Posterior vena cava (tissue), 2 donors: ENCODE measurements around the gene CDKN2A. TPM values are rescaled to one million over a fixed set of nuclear protein-coding genes. Genes with fewer than 3 reads are reported as not detected.
"Not testable (repeated sequence)": the region's sequence is repeated elsewhere in the genome, so short reads cannot be mapped to it uniquely, and the experiment has no call there.

Experiments used
- DNase-seq: peaks from one replicate; pipeline ENCODE4 v3.0.0-alpha.2; 2020; ENCODE audit warnings: low spot score
- intact Hi-C, 2 donors: fragments of 100-400 bp; cut with DNase I; formaldehyde crosslinking; loops; one replicate each; pipeline versions ENCODE4 v1.14.1 to v1.14.2; 2022 to 2023
- total RNA-seq, 2 donors: library from RNA; stranded (reverse); fragmentation: NEBNext Ultra II Directional; extraction: Animal tissue kit (Norgen Biotek cat#: 25700); gene quantifications; one replicate each; pipeline ENCODE4 v1.2.1, GENCODE V29; 2021
- donor health status: DM: yes; HTN: yes; CAD: no.
- donor health status: DM: yes; HTN: yes; CAD: no.

CDKN2A gene
- total RNA-seq, 2 donors from 2014 or later = 0.81 to 1.4 TPM

GRCh38 chr9:21966140-21966851 lies 27.9 kb downstream of the CDKN2A start:
- DNase-seq = no peak
- intact Hi-C loops = no loop called here

DNA sequence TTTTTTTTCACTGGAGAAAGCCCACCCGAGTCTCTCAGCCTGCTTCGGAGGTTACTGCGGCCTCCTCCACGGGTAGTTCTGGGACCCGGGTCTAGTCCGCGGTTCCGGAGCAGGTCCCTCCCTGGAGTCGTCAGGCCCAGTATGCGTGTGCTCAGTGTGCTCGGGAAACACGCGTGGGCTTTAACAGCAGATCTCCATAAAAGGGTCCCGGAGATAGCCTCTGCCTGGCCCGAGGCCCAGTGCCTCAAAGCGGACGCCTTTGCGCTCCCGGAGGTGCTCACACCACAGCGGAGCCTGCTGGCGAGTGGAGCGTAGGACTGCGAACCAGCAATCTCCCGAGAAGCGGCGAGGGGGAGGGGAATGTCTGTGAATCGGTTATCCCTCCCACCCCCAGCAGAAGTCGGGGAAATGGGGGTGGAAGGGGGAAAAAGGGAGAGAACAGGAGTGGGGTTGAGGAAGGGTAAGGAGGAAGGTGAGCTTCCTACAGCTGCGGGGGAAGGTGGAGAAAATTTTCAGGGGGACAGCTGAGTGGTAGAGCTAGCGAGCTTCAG lies 28.7 kb downstream of the CDKN2A start:
- peak; percentile 84 for DNase-seq
- intact Hi-C loops = no loop called here

- no peak for DNase-seq
- intact Hi-C loops = no loop called here
These were observed 29.2 kb downstream of the CDKN2A start for GRCh38 chr9:21964925-21965385.

DNA sequence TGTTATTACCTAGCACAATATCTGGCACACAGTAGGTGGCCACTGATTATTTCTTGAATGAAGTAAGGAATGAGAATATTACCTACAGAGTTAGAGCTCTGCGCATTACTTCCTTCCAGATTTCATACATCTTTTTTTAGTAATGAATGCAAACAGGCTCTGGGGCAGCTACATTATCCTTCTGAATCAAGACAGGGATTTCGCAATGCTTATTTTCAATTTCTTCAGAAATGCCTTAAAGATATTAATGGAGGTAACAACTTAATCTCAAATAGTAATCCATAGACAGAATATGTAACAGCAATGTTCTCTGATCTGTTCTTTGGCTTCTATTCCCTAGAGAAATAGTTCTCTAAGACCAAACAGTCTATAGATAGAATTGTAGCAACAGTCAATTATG lies 32.6 kb downstream of the CDKN2A start:
- no peak for DNase-seq
- intact Hi-C loops = no loop called here

DNA sequence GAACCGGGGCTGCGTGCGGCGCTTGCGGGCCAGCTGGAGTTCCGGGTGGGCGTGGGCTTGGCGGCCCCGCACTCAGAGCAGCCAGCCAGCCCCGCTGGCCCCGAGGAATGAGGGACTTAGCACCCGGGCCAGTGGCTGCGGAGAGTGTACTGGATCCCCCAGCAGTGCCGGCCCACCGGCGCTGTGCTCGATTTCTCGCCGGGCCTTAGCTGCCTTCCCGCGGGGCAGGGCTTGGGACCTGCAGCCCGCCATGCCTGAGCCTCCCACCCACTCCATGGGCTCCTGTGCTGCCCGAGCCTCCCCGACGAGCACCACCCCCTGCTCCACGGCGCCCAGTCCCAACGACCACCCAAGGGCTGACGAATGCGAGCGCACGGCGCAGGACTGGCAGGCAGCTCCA lies 34.9 kb downstream of the CDKN2A start:
- DNase-seq, intact Hi-C loops: not testable (repeated sequence)

DNA sequence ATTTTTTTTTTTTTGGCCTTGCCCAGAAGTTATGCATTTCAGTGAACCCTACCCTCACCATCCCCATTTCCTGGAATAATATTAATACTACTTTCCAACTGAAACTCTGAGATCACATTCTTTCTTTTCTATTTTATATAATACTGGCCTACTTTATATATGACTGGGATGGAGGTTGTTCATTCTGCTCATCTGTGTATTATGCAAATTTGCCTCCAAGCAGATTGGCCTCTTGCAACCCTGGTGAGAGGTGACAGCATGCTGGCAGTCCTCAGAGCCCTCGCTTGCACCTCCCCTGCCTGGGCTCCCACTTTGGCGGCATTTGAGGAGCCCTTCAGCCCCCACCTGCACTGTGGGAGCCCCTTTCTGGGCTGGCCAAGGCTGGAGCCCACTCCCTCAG lies 35.4 kb downstream of the CDKN2A start:
- intact Hi-C loops = no loop called here
- no peak for DNase-seq

GRCh38 chr9:21945606-21946005 lies 48.6 kb downstream of the CDKN2A start:
- intact Hi-C loops = no loop called here
- DNase-seq = no peak

DNA sequence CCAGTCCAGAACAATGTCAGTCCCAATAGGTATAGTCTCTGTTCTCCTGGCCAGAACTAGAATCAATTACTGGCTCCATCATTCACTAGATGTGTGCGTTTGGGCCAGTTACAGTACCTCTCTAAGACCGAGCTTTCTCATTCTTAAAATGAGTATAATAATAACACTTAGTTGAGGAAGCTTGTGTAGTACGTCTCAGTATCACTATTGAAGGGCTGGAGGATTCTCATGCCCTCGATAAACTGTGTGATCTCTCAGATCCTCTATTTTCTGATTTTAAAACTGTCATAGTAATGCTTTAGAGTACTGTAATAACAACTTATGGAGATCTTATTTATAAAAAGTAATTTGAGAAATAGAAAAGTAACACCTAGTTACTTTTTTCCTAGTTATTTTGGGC lies 50.7 kb downstream of the CDKN2A start:
- no peak for DNase-seq
- intact Hi-C loops = no loop called here

- no peak for DNase-seq
- intact Hi-C loops = no loop called here
These were observed 52.7 kb downstream of the CDKN2A start for GRCh38 chr9:21941337-21941995.

DNA sequence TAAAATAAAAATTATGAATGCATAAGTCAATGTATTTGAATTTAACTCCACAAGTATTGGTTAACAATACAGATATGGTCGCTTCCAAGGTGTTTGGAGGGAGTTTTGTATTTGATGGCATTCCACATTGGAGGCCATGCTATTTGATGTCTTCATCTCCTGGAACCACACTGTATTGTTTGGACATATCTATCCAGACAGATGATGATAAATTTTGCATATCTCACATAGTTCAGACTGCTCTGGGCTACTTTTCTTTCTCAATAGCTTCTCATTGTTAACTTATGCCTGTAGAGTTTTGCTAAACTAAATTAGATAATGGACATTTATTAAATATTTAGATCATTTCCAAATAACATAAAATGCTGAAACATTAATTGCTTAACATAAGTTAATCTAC lies 58.0 kb downstream of the CDKN2A start:
- DNase-seq = no peak
- intact Hi-C loops = no loop called here

GRCh38 chr9:21935631-21936030 lies 58.6 kb downstream of the CDKN2A start:
- intact Hi-C loops = no loop called here
- DNase-seq = no peak

GRCh38 chr9:21933865-21934264 lies 60.3 kb downstream of the CDKN2A start:
- DNase-seq = no peak
- intact Hi-C loops = no loop called here

- DNase-seq = no peak
- intact Hi-C loops = no loop called here
These were observed 60.9 kb downstream of the CDKN2A start for GRCh38 chr9:21933281-21933680.

DNA sequence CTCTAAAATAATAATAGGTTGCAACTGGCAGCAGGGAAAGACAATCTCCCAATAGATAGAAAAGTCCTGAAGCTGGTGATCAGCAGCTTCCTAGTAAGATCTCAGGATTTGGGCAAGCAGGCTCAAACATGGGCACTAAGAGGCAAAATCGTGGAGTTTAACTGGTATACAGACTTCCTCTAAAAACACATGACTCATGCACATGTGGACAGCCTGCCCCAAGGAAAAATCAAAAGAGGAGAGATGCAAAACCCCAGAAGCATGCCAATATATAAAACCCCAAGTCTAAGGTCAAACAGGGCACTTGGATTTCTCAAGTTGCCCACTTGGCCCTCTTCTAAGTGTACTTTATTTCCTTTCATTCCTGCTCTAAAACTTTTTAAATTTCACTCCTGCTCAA lies 62.8 kb downstream of the CDKN2A start:
- no peak for DNase-seq
- intact Hi-C loops = no loop called here

DNA sequence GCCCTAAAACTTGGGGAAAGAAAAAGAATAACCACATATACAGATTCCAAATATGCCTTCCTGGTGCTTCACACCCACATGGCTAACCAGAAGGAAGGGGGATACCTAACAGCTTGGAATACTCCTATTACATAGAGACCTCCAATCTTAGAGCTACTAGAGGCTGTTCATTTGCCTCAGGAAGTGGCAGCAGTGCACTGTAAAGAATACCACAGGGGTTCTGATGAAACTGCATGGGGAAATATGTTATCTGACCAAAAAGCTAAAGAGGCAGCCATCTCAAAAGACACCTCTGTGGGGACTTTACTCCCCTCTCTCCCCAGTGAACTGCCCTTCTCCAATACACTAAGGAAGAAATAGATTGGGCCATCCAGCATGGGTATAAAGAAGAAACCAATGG lies 66.4 kb downstream of the CDKN2A start:
- intact Hi-C loops = no loop called here
- DNase-seq = no peak

DNA sequence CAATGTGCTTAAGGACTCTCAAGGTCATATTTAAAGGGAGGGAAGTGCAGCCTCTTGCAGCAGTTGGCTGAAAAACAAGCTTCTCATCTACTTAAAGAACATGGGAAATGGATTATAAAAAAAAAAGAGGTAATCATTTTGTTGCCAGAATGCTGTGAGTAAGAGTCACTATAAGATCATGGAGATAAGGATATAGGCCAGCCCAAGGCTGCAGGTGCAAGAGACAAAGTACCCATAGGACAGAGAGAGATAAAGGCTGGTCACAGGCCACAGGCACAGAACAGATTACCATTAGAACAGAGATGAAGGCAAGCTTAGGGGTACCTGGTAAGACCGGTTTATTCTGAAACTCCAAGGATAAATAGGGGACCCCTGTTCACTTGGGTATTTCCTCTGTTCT lies 70.5 kb downstream of the CDKN2A start:
- intact Hi-C loops = no loop called here
- DNase-seq = no peak

DNA sequence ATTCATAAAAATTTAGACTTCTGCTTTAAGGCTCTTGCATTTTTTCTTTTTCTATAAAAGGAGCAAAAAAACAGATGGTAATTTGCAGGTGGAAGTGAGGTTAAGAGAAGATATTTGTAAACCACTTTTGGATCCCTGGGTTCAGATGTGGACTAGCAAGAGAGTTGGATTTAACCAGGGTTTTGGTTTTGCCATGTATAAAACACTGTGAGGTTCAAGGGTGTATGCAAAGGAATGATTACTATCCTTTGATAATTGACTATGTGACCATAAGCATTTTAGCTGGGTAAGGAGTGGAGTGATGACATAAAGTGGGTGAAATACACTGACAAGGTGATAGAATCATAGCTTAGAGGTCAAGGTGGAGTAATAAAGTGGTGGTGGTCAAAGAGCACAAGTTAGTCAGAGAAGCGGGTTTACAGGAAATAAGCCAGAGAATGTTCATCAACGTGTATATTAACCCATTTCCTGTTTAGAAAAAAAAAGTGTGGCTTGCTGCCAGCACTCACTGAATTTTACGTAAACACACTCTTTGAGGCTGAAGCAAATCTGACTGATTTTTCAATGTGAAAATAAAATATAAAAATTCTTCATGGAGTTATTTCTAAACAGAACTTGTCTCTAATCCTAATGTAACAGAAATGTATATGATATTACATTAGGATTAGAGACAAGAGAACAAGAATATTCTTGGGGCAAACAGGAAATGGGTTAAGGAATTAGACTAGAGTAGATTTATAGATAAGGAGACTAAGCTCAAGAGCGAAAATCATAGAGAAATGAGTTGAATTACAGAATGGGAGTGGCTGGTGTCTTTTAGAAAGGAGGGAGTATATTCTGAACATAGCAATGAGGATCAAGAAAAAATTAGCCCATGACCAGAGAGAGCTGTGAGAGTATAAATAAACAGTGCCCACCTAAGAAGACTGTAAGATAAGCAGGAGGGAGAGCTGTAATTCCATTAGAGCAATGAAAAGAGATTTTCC lies 74.5 kb downstream of the CDKN2A start:
- no peak for DNase-seq
- intact Hi-C loops = no loop called here
